Measurements from ENCODE around the gene FGGY.

The FGGY gene

GRCh38 chr1:59316497-59317128 lies 19.7 kb downstream of the FGGY start:
- DNase-seq = no peak

GRCh38 chr1:59317343-59317742 lies 20.4 kb downstream of the FGGY start:
- DNase-seq = no peak

- DNase-seq = no peak
Observed at GRCh38 chr1:59317780-59318179, 20.9 kb downstream of the FGGY start.

GRCh38 chr1:59318271-59318860 lies 21.5 kb downstream of the FGGY start:
- no peak for DNase-seq

GRCh38 chr1:59322394-59322793 lies 25.5 kb downstream of the FGGY start:
- no peak for DNase-seq

GRCh38 chr1:59322814-59323213 lies 25.9 kb downstream of the FGGY start:
- DNase-seq = no peak

DNA sequence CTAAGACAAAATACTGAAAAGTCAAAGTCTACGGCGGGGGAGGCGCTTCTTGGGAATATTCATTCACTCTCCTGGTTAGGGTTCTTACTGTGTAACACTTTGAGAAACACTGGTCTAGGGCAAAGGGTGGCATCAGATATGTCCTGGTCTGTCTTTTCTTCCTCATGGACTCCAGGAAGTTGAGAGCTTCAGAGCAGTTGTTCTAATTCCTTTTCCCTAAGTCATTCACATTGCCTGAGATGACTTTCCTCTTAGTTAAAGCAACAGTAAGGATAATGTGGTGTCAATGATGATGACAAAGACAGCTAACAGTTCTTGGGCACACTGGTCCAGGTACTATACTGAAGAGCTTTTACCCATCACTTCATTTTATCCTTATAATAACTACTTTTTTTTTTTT lies 27.0 kb downstream of the FGGY start:
- no peak for DNase-seq

- no peak for DNase-seq
Observed at GRCh38 chr1:59328353-59328752, 31.5 kb downstream of the FGGY start.

GRCh38 chr1:59329412-59330053 lies 32.6 kb downstream of the FGGY start:
- no peak for DNase-seq

- no peak for DNase-seq
Observed at GRCh38 chr1:59331686-59332620, 35.1 kb downstream of the FGGY start.

DNA sequence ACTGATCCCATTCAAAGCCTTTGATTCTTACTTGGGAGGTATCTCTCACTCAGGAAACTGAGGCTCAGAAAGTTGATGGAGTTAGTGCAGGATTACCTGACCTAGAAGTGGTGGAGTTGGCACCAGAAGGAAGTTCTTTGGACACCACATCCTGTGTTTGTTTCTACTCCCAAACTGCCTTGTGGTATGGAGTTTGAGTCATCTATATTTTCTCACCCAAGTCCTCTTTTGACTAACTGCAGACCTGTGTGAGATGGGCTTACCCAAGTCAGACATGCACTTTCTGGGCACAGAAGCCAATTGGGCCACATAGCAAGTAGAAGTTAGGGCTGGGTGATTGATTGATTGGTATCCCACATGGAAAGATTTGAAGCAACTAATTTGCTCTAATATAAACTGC lies 36.1 kb downstream of the FGGY start:
- no peak for DNase-seq

DNA sequence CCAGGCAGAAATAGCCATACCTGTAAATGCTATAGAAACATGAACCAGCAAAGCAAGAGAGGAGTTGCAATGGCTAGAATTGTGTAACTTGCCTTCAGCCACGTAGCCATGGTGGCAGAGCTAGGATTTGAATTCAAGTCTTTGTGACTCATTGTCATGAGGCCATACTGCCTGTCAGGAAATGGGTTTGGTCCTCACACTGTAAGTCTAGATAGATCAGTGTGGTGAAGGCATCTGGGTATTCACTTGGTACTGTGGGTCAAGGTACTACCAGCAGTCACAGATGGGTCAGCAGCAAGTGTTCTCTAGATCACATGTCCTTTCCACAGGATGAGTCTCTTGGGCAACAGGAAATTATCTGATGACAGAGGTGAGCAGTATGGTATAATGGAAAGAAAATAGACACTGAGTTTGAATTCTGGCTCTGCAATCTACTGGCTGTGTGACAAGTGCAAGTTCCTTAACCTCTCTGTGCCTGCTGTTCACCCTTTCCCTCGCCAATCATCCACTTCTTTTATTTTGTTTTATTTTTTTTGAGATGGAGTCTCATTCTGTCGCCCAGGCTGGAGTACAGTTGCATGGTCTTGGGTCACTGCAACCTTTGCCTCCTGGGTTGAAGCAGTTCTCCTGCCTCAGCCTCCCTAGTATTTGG lies 36.9 kb downstream of the FGGY start:
- no peak for DNase-seq

DNA sequence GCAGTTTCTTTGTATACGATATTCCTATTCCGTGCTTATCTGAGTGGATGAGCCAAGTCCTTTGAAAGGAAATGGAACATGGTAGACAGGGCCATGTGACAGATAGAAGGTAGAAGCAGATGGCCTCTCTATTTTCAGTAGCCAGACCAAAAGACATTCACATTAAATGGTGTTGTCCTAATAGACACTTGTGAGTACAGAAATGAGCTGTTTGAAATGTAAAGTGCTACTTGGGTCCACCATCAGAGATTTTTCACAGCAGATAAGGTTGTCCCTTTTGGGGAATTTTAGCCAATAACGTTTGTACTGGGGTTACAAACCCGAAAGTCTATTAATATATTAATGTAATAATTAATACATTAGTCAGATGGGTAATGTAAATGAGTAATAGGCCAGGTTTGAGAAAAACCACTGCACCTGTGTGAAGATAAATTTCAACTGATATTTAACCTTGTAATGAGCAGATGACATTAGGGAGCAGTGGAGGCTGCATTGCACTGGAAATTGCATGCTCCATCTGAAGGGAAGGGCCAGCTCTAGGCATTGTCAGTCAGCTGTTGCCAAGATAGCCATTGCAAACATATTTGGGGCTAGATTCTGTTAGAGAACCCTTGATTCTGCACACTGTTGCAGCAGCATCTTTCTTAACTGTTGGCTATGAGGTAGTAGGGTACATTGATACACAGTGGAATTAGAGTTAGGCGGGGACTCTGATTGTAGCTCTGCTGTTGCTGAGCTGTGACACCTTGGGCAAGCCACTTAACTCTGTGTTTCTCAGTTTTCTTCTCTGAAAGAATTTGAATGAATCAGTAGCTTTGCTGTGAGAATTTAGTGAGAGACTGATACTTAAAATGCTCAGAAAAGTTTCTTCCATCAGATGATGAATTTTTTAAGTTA lies 43.8 kb downstream of the FGGY start:
- no peak for DNase-seq

DNA sequence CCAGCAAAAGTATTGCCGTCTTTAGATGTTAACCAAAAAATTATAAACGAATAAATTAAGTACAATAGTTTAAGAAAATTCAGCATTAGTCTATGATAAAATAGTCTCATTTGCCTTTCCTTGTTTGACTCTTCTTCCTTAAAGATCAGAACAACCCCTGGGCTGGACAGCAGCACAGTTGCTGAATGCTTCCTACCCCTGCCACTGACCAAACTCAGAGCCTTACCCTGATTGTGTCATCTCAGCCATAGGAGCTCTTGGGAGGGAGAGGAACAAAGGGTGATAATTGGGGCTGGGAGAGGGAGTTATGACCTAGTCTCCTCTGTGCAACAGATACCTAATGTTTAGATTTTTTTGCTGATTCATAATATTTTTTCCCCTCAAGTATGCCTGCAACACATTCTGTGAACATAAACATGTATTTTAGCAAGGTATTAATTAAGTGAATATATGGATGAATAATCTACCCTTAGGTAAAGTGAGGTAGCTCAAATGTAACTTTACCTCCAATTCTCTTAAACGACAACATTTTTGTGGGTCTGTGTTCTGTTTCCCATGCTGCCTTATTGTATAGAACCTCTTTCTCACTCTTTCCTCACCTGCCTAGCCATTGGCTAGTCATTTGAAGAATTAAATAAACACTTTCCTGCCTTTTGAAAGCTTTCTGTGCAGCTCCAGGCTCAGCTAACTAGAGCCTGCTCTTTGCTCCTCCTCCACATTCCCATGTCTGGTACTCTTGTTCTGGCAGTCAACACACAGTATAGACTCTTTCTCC lies 46.1 kb downstream of the FGGY start:
- DNase-seq = no peak

- DNase-seq = no peak
Observed at GRCh38 chr1:59343576-59343840, 46.6 kb downstream of the FGGY start.

DNA sequence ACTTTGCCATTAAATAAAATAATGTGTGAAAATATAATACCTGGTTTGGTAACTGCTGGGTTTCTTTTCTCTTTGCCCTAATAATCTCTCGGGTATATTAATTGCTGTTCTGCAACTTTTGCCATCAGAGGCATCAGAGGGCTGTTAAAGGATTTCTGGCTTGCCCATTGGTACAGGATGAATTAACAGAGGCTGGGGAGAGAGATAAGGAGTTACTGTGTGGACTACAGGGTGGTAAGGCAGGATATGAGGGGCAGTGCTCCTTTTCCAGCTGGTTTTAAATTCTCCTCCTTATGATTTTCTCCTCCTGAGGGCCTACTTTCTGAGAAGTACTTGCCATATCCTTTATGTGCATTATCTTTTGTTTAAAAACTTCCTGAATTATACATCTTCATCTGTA lies 48.3 kb downstream of the FGGY start:
- DNase-seq = no peak

DNA sequence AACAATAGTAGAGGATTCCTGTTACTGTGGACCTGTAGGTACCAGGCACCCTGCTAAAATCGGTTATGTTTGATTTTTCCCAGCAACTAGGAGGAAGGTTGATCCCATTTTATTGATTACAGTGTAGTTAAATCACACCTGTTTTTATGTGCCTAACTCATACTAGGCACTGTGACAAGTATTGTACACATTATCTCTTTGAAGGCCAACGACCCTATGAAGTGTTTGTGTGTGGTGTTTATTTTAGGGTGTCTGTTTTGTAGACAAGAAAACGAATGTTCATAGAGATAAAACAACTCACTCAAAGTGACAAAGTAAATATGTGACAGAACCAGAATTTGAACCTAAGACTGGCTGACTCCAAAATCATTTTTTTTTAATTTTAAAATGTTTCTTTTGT lies 49.5 kb downstream of the FGGY start:
- no peak for DNase-seq

DNA sequence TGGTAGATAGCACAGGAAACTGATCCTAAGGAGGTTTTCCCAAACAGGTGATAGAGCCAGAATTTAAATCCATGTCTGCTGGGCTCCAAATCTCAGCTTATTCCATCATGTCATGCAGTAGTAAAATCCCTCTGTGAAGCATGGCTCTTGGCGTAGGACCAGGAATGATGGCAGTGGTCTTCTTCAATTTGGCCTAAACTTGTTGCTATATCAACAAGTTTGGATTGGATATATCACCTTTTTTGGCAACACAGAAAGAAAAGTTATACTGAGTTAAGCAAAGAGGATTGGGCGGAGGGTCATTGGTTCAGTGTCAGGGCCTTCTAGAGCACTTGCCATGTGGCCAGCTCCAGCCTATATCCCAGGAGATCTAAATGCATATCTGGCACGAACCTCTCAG lies 52.2 kb downstream of the FGGY start:
- no peak for DNase-seq

DNA sequence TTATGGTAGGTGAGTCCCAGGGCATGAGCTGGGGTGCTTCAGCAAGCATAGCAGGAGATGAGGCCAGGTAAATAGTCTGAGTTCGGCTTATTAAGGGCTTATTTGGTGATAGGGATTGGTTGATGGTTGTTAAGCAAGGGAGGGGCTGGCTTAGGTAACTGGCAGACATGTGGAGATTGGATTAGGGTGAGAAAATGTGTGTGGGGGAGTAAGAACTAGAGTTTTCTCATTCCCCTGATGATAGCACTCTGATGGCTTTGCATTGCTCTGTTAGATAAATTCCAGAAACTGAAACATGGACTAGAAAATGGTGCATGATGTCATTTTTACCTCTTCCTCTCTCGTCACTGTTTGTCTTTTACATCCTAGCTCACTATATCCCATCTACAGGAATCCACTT lies 53.6 kb downstream of the FGGY start:
- no peak for DNase-seq

DNA sequence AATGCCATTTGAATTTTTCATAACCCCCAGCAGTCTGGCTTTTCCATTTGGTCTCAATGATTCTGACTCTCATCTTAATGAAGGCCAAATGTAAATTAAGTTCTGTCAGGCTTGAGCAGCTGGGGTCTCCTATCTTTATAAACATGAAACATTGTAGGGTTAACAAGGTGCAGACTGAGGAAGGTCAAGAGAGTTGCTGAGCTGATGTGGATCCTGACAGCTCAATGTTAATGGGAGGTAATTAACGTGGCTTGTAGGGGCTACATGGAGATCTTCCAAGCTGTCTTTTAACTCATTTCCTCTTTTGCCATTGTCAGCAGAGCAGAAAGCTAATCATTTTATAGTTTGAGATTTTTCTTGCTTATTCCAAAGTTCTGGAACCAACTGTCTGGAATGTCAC lies 55.2 kb downstream of the FGGY start:
- no peak for DNase-seq

GRCh38 chr1:59353453-59353852 lies 56.6 kb downstream of the FGGY start:
- no peak for DNase-seq
